ENCODE data around the gene CABP1. TPM values are rescaled to one million over a fixed set of nuclear protein-coding genes. Genes with fewer than 3 reads are reported as not detected.

The CABP1 gene
- total and polyA plus RNA-seq, 2 of the 13 experiments (the other 11 are each of a cell fraction or from before 2014, with no cell fraction given): not detected

- TF ChIP-seq NFKB2 (CRISPR knock-in tag; IDR thresholded peaks at IDR 0.05; ENCODE audit: borderline replicate concordance) (peak; percentile 28; the same call in 1 of the 2 replicates), RELA (CRISPR knock-in tag; IDR thresholded peaks at IDR 0.05) (no peak), CEBPZ (IDR thresholded peaks at IDR 0.05; ENCODE audit: low read length) (no peak), ZSCAN5A (CRISPR knock-in tag; IDR thresholded peaks at IDR 0.05; ENCODE audit: borderline replicate concordance) (no peak), ZNF124 (CRISPR knock-in tag; IDR thresholded peaks at IDR 0.05) (no peak), KAT8 (CRISPR knock-in tag; IDR thresholded peaks at IDR 0.05) (no peak), ZNF276 (CRISPR knock-in tag; IDR thresholded peaks at IDR 0.05; ENCODE audit: low read depth) (no peak), EEA1 (CRISPR knock-in tag; IDR thresholded peaks at IDR 0.05; ENCODE audit: borderline replicate concordance) (no peak)
- TF ChIP-seq, protein P1, sequence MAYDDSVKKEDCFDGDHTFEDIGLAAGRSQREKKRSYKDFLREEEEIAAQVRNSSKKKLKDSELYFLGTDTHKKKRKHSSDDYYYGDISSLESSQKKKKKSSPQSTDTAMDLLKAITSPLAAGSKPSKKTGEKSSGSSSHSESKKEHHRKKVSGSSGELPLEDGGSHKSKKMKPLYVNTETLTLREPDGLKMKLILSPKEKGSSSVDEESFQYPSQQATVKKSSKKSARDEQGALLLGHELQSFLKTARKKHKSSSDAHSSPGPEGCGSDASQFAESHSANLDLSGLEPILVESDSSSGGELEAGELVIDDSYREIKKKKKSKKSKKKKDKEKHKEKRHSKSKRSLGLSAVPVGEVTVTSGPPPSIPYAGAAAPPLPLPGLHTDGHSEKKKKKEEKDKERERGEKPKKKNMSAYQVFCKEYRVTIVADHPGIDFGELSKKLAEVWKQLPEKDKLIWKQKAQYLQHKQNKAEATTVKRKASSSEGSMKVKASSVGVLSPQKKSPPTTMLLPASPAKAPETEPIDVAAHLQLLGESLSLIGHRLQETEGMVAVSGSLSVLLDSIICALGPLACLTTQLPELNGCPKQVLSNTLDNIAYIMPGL (CRISPR knock-in tag; IDR thresholded peaks at IDR 0.05; ENCODE audit: borderline replicate concordance in 1 of 2, low read depth in 1 of 2): 0 out of 4 replicates have a peak, but pooled peaks of 1 of the 2 experiments have one; percentile 22
- TF ChIP-seq, protein P2, sequence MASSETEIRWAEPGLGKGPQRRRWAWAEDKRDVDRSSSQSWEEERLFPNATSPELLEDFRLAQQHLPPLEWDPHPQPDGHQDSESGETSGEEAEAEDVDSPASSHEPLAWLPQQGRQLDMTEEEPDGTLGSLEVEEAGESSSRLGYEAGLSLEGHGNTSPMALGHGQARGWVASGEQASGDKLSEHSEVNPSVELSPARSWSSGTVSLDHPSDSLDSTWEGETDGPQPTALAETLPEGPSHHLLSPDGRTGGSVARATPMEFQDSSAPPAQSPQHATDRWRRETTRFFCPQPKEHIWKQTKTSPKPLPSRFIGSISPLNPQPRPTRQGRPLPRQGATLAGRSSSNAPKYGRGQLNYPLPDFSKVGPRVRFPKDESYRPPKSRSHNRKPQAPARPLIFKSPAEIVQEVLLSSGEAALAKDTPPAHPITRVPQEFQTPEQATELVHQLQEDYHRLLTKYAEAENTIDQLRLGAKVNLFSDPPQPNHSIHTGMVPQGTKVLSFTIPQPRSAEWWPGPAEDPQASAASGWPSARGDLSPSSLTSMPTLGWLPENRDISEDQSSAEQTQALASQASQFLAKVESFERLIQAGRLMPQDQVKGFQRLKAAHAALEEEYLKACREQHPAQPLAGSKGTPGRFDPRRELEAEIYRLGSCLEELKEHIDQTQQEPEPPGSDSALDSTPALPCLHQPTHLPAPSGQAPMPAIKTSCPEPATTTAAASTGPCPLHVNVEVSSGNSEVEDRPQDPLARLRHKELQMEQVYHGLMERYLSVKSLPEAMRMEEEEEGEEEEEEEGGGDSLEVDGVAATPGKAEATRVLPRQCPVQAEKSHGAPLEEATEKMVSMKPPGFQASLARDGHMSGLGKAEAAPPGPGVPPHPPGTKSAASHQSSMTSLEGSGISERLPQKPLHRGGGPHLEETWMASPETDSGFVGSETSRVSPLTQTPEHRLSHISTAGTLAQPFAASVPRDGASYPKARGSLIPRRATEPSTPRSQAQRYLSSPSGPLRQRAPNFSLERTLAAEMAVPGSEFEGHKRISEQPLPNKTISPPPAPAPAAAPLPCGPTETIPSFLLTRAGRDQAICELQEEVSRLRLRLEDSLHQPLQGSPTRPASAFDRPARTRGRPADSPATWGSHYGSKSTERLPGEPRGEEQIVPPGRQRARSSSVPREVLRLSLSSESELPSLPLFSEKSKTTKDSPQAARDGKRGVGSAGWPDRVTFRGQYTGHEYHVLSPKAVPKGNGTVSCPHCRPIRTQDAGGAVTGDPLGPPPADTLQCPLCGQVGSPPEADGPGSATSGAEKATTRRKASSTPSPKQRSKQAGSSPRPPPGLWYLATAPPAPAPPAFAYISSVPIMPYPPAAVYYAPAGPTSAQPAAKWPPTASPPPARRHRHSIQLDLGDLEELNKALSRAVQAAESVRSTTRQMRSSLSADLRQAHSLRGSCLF (CRISPR knock-in tag; IDR thresholded peaks at IDR 0.05; ENCODE audit: borderline replicate concordance): no peak
- TF ChIP-seq, protein P3, sequence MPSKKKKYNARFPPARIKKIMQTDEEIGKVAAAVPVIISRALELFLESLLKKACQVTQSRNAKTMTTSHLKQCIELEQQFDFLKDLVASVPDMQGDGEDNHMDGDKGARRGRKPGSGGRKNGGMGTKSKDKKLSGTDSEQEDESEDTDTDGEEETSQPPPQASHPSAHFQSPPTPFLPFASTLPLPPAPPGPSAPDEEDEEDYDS (CRISPR knock-in tag; IDR thresholded peaks at IDR 0.05): no peak
These were observed 721 bp downstream of the CABP1 start (continued) for GRCh38 chr12:120640861-120641833.
